Gastroesophageal sphincter (tissue), 4 donors: ENCODE results near the gene ACOXL. TPM values are rescaled to one million over a fixed set of nuclear protein-coding genes. Genes with fewer than 3 reads are reported as not detected.
"Not testable (repeated sequence)": the region's sequence is repeated elsewhere in the genome, so short reads cannot be mapped to it uniquely, and the experiment has no call there.

Experiments
- ATAC-seq: fragments of 150-250 bp; one replicate; pipeline ENCODE4 v1.9.1; 2016; ENCODE audit warnings: mild to moderate bottlenecking, moderate library complexity
- H3K27ac ChIP-seq, 4 donors: fragments of 200-600 bp; sonication (generic) in 3 of 4; 1 replicate in 3 of 4; 2 replicates in 1 of 4; pipeline ENCODE4 v1.5.1; 2016 to 2019
- H3K27me3 ChIP-seq: fragments of 200-600 bp; sonication (generic); one replicate; pipeline ENCODE4 v1.5.1; 2019
- H3K36me3 ChIP-seq, 2 donors: fragments of 200-600 bp; sonication (generic); one replicate each; pipeline ENCODE4 v1.5.1; 2019; ENCODE audit warnings: control low read depth in 1 of 2
- H3K4me1 ChIP-seq, 3 donors: fragments of 200-600 bp; sonication (generic); 1 replicate in 2 of 3; 2 replicates in 1 of 3; pipeline ENCODE4 v1.5.1; 2016 to 2019; ENCODE audit warnings: control low read depth in 2 of 3
- H3K4me3 ChIP-seq, 2 donors: fragments of 200-600 bp; sonication (generic); one replicate each; pipeline ENCODE4 v1.5.1; 2019; ENCODE audit warnings: mild to moderate bottlenecking in 1 of 2, moderate library complexity in 1 of 2
- H3K9me3 ChIP-seq, 3 donors: fragments of 200-600 bp; sonication (generic); one replicate each; pipeline ENCODE4 v1.5.1; 2017 to 2019; ENCODE audit warnings: control low read depth in 2 of 3
- CTCF ChIP-seq, 4 experiments: fragments of 200-600 bp in 2 of 4; fragments of 450-650 bp in 2 of 4; sonication (generic) in 1 of 4; IDR thresholded peaks; one replicate each; pipeline ENCODE4 v1.5.1; 2017 to 2019; ENCODE audit warnings: antibody characterized with exemption in 4 of 4, mild to moderate bottlenecking in 2 of 4, moderate library complexity in 2 of 4
- EP300 ChIP-seq: sonication (generic); formaldehyde crosslinking; IDR thresholded peaks from one replicate; pipeline ENCODE4 v1.6.1; 2017; ENCODE audit warnings: antibody characterized with exemption, mild to moderate bottlenecking
- POLR2A ChIP-seq, 2 donors: fragments of 450-650 bp; IDR thresholded peaks; one replicate each; pipeline ENCODE4 v1.6.1; 2017; ENCODE audit warnings: antibody characterized with exemption in 2 of 2, mild to moderate bottlenecking in 2 of 2, moderate library complexity in 1 of 2
- POLR2AphosphoS5 ChIP-seq: sonication (generic); formaldehyde crosslinking; IDR thresholded peaks from one replicate; pipeline ENCODE4 v1.6.1; 2017; ENCODE audit warnings: antibody characterized with exemption
- WGBS, 2 donors: methylation state at CpG; one replicate each; pipeline ENCODE4 v1.1.5; 2018; ENCODE audit warnings: low coverage in 1 of 2; 5-methylcytosine and 5-hydroxymethylcytosine counted together
- total RNA-seq, 4 donors: library from RNA; depleted of rRNA; stranded (reverse); fragments of >200 nt; gene quantifications; one replicate each; pipeline ENCODE4 v1.1.0, GENCODE V29; 2016

ACOXL gene
- total RNA-seq, 4 donors from 2014 or later: not detected

- no peak overlapping the region for H3K27ac ChIP-seq
- no peaks in the 10 kb centered on the region for H3K36me3 ChIP-seq
- ATAC-seq: no peak
- TF ChIP-seq POLR2AphosphoS5 (no peak), POLR2A (IDR thresholded peaks at IDR 0.05) (no peak), EP300 (no peak), CTCF (IDR thresholded peaks at IDR 0.05) (no peak)
- 67 to 100% methylated on average over 1 of the region's 2 CpGs for WGBS, 2 donors
- H3K4me3 ChIP-seq: no peak overlapping the region
- H3K27me3 ChIP-seq: peaks cover 3% of the 10 kb centered on the region
- no peaks in the 10 kb centered on the region for H3K4me1 ChIP-seq
- H3K9me3 ChIP-seq: no peaks in the 10 kb centered on the region
These were observed 228.6 kb downstream of the ACOXL start for GRCh38 chr2:110960954-110961353.

GRCh38 chr2:110961643-110962042 lies 229.3 kb downstream of the ACOXL start:
- not testable (repeated sequence) for H3K27me3 ChIP-seq, H3K27ac ChIP-seq, H3K4me1 ChIP-seq, ATAC-seq, H3K4me3 ChIP-seq, H3K36me3 ChIP-seq, H3K9me3 ChIP-seq
- 90 to 100% methylated on average over 1 to 2 of the region's 3 CpGs for WGBS, 2 donors

GRCh38 chr2:110969696-110970095 lies 237.3 kb downstream of the ACOXL start:
- peaks cover 6% of the 10 kb centered on the region for H3K27me3 ChIP-seq
- no peak for ATAC-seq
- H3K4me3 ChIP-seq: no peak overlapping the region
- no peaks in the 10 kb centered on the region for H3K9me3 ChIP-seq
- 75% methylated on average over 2 of the region's 2 CpGs; no CpG with 5 or more reads in 1 of the 2 donors for WGBS, 2 donors
- H3K27ac ChIP-seq: no peak overlapping the region
- H3K4me1 ChIP-seq: no peaks in the 10 kb centered on the region
- TF ChIP-seq POLR2AphosphoS5: no peak
- TF ChIP-seq POLR2A (IDR thresholded peaks at IDR 0.05): no peak
- no peak for TF ChIP-seq CTCF (IDR thresholded peaks at IDR 0.05)
- H3K36me3 ChIP-seq: no peaks in the 10 kb centered on the region

- H3K27me3 ChIP-seq: peaks cover 6% of the 10 kb centered on the region
- no peaks in the 10 kb centered on the region for H3K9me3 ChIP-seq
- 64 to 85% methylated on average over 2 of the region's 2 CpGs for WGBS, 2 donors
- H3K27ac ChIP-seq: no peak overlapping the region
- no peaks in the 10 kb centered on the region for H3K4me1 ChIP-seq
- no peak for ATAC-seq
- H3K36me3 ChIP-seq: no peaks in the 10 kb centered on the region
- no peak for TF ChIP-seq POLR2A (IDR thresholded peaks at IDR 0.05)
- TF ChIP-seq POLR2AphosphoS5: no peak
- no peak for TF ChIP-seq EP300
- TF ChIP-seq CTCF (IDR thresholded peaks at IDR 0.05): no peak
- H3K4me3 ChIP-seq: no peak overlapping the region
These were observed 237.8 kb downstream of the ACOXL start for GRCh38 chr2:110970201-110970600.

- ATAC-seq: no peak
- no peaks in the 10 kb centered on the region for H3K27me3 ChIP-seq
- no peak for TF ChIP-seq CTCF (IDR thresholded peaks at IDR 0.05)
- TF ChIP-seq EP300: no peak
- TF ChIP-seq POLR2AphosphoS5: no peak
- no peak for TF ChIP-seq POLR2A (IDR thresholded peaks at IDR 0.05)
- 48 to 67% methylated on average over 1 to 2 of the region's 2 CpGs for WGBS, 2 donors
- H3K36me3 ChIP-seq: no peaks in the 10 kb centered on the region
- no peak overlapping the region for H3K27ac ChIP-seq
- no peaks in the 10 kb centered on the region for H3K9me3 ChIP-seq
- no peak overlapping the region for H3K4me3 ChIP-seq
- H3K4me1 ChIP-seq: no peaks in the 10 kb centered on the region
These were observed 239.4 kb downstream of the ACOXL start for GRCh38 chr2:110971811-110972210.
